Activated CD4-positive, alpha-beta memory T cell treated with anti-CD3 and anti-CD28 coated beads for 36 hours (primary cell): ENCODE data around the gene AAMDC. TPM values are rescaled to one million over a fixed set of nuclear protein-coding genes. Genes with fewer than 3 reads are reported as not detected.
"Not testable (repeated sequence)": the region's sequence is repeated elsewhere in the genome, so short reads cannot be mapped to it uniquely, and the experiment has no call there.

ENCODE experiments used
- CTCF ChIA-PET: fragments of 350-600 bp; sonication (Branson Sonifier 250); formaldehyde crosslinking; loops from one replicate; lab custom pipeline; 2021; ENCODE audit warnings: antibody characterized with exemption, inconsistent platforms; lab: Charles Lee
- POLR2A ChIA-PET: fragments of 350-600 bp; sonication (Branson Sonifier 250); formaldehyde crosslinking; loops from one replicate; lab custom pipeline; 2021; ENCODE audit warnings: antibody characterized with exemption; lab: Charles Lee
- DNase-seq: peaks from one replicate; pipeline ENCODE4 v3.0.0-alpha.2; 2020
- H3K27ac Mint-ChIP-seq: one replicate; pipeline ENCODE4 v1.8.0; 2021; ENCODE audit warnings: mixed read lengths
- H3K27me3 Mint-ChIP-seq: one replicate; pipeline ENCODE4 v1.8.0; 2021; ENCODE audit warnings: mixed read lengths
- H3K36me3 Mint-ChIP-seq: one replicate; pipeline ENCODE4 v1.8.0; 2021; ENCODE audit warnings: mixed read lengths
- H3K4me1 Mint-ChIP-seq: one replicate; pipeline ENCODE4 v1.8.0; 2021; ENCODE audit warnings: low read depth, mixed read lengths
- H3K4me3 Mint-ChIP-seq: one replicate; pipeline ENCODE4 v1.8.0; 2021; ENCODE audit warnings: mild to moderate bottlenecking, mixed read lengths
- H3K9me3 Mint-ChIP-seq: one replicate; pipeline ENCODE4 v1.8.0; 2021; ENCODE audit warnings: mixed read lengths
- intact Hi-C: fragments of 100-400 bp; cut with micrococcal nuclease; formaldehyde crosslinking; loops from one replicate; pipeline ENCODE4 v1.15.1; 2023
- total RNA-seq, 2 experiments: library from RNA; stranded (reverse); gene quantifications; one replicate each; pipeline ENCODE4 v1.2.3, GENCODE V29; 2021

The AAMDC gene
- total RNA-seq, 2 experiments from 2014 or later = 9.5 to 10.0 TPM

- intact Hi-C loops = loop anchor here (5.0 kb wide), 2 partner anchors 365 to 595 kb away; partner anchors contain the start of genes GAB2, KCTD21 and USP35
- DNase-seq, POLR2A ChIA-PET, H3K9me3 Mint-ChIP-seq, H3K4me3 Mint-ChIP-seq, H3K27ac Mint-ChIP-seq, H3K27me3 Mint-ChIP-seq: not testable (repeated sequence)
- CTCF ChIA-PET = interaction anchor here (0.9 kb wide), 1 partner anchor 173 kb away, joined by 3 read pairs; the partner anchor contains the start of gene INTS4
- Mint-ChIP-seq H3K4me1 (peaks cover 22% of the 10 kb centered on the region), H3K36me3 (peaks cover 11% of the 10 kb centered on the region)
Measured at GRCh38 chr11:77822126-77822525, 1.2 kb downstream of the AAMDC start.

- ChIA-PET CTCF (interaction anchor here (1.1 kb wide), 1 partner anchor 171 kb away, joined by 5 read pairs; the partner anchor contains the start of gene INTS4), POLR2A (no interaction called here)
- no peaks in the 10 kb centered on the region for H3K9me3 Mint-ChIP-seq
- intact Hi-C loops = loop anchor here (5.0 kb wide), 2 partner anchors 364 to 594 kb away; partner anchors contain the start of genes GAB2, KCTD21 and USP35
- no peaks in the 10 kb centered on the region for H3K27me3 Mint-ChIP-seq
- DNase-seq = no peak
- no peak overlapping the region for H3K27ac Mint-ChIP-seq
- peaks cover 8% of the 10 kb centered on the region for H3K36me3 Mint-ChIP-seq
- H3K4me1 Mint-ChIP-seq = peaks cover 10% of the 10 kb centered on the region
- no peak overlapping the region for H3K4me3 Mint-ChIP-seq
Measured at GRCh38 chr11:77823775-77824174, 2.8 kb downstream of the AAMDC start.

- intact Hi-C loops = no loop called here
- POLR2A ChIA-PET = no interaction called here
- no peaks in the 10 kb centered on the region for H3K9me3 Mint-ChIP-seq
- H3K4me1 Mint-ChIP-seq = no peaks in the 10 kb centered on the region
- H3K27ac Mint-ChIP-seq = no peak overlapping the region
- no peak overlapping the region for H3K4me3 Mint-ChIP-seq
- no peaks in the 10 kb centered on the region for H3K27me3 Mint-ChIP-seq
- H3K36me3 Mint-ChIP-seq = no peaks in the 10 kb centered on the region
- CTCF ChIA-PET = no interaction called here
- no peak for DNase-seq
Measured at GRCh38 chr11:77828926-77829325, 8.0 kb downstream of the AAMDC start.

GRCh38 chr11:77833302-77833701, 12.4 kb downstream of the AAMDC start:
- H3K9me3 Mint-ChIP-seq = no peaks in the 10 kb centered on the region
- ChIA-PET CTCF (interaction anchor here (0.6 kb wide), 1 partner anchor 195 kb away, joined by 3 read pairs; no protein-coding TSS in a partner anchor), POLR2A (interaction anchor here (0.7 kb wide), 1 partner anchor 271 kb away, joined by 3 read pairs; no protein-coding TSS in a partner anchor)
- no peaks in the 10 kb centered on the region for H3K4me1 Mint-ChIP-seq
- no peak overlapping the region for H3K4me3 Mint-ChIP-seq
- no peak overlapping the region for H3K27ac Mint-ChIP-seq
- DNase-seq = no peak
- intact Hi-C loops = no loop called here
- H3K27me3 Mint-ChIP-seq = no peaks in the 10 kb centered on the region
- no peaks in the 10 kb centered on the region for H3K36me3 Mint-ChIP-seq

GRCh38 chr11:77842441-77843121, 21.6 kb downstream of the AAMDC start:
- H3K9me3 Mint-ChIP-seq = peaks cover 13% of the 10 kb centered on the region
- ChIA-PET POLR2A (no interaction called here), CTCF (no interaction called here)
- DNase-seq = no peak
- no peak overlapping the region for H3K27ac Mint-ChIP-seq
- peaks cover 37% of the 10 kb centered on the region for H3K36me3 Mint-ChIP-seq
- intact Hi-C loops = no loop called here
- no peaks in the 10 kb centered on the region for H3K27me3 Mint-ChIP-seq
- no peaks in the 10 kb centered on the region for H3K4me1 Mint-ChIP-seq
- H3K4me3 Mint-ChIP-seq = no peak overlapping the region

GRCh38 chr11:77843700-77844099, 22.8 kb downstream of the AAMDC start:
- H3K27me3 Mint-ChIP-seq, H3K27ac Mint-ChIP-seq, H3K4me1 Mint-ChIP-seq, CTCF ChIA-PET, POLR2A ChIA-PET, H3K4me3 Mint-ChIP-seq, DNase-seq, intact Hi-C loops: not testable (repeated sequence)
- H3K9me3 Mint-ChIP-seq = peaks cover 13% of the 10 kb centered on the region
- peaks cover 37% of the 10 kb centered on the region for H3K36me3 Mint-ChIP-seq

- peaks cover 47% of the 10 kb centered on the region for H3K36me3 Mint-ChIP-seq
- POLR2A ChIA-PET = no interaction called here
- peaks cover 20% of the 10 kb centered on the region for H3K9me3 Mint-ChIP-seq
- intact Hi-C loops = no loop called here
- no peaks in the 10 kb centered on the region for H3K4me1 Mint-ChIP-seq
- no peak overlapping the region for H3K4me3 Mint-ChIP-seq
- CTCF ChIA-PET = no interaction called here
- no peaks in the 10 kb centered on the region for H3K27me3 Mint-ChIP-seq
- no peak for DNase-seq
- H3K27ac Mint-ChIP-seq = no peak overlapping the region
Measured at GRCh38 chr11:77851503-77851902, 30.6 kb downstream of the AAMDC start.

GRCh38 chr11:77854838-77855237, 33.9 kb downstream of the AAMDC start:
- ChIA-PET POLR2A (no interaction called here), CTCF (no interaction called here)
- Mint-ChIP-seq H3K27ac (no peak overlapping the region), H3K4me1 (no peaks in the 10 kb centered on the region), H3K36me3 (peaks cover 41% of the 10 kb centered on the region), H3K9me3 (peaks cover 20% of the 10 kb centered on the region), H3K27me3 (no peaks in the 10 kb centered on the region), H3K4me3 (no peak overlapping the region)
- intact Hi-C loops = no loop called here
- no peak for DNase-seq

GRCh38 chr11:77857906-77858457, 37.0 kb downstream of the AAMDC start:
- intact Hi-C loops, H3K27ac Mint-ChIP-seq, CTCF ChIA-PET, POLR2A ChIA-PET, H3K4me1 Mint-ChIP-seq, H3K27me3 Mint-ChIP-seq, DNase-seq, H3K4me3 Mint-ChIP-seq: not testable (repeated sequence)
- Mint-ChIP-seq H3K36me3 (peaks cover 35% of the 10 kb centered on the region), H3K9me3 (peaks cover 20% of the 10 kb centered on the region)

GRCh38 chr11:77861444-77861843, 40.5 kb downstream of the AAMDC start:
- peaks cover 12% of the 10 kb centered on the region for H3K36me3 Mint-ChIP-seq
- intact Hi-C loops = not testable (repeated sequence)

GRCh38 chr11:77865805-77866204, 44.9 kb downstream of the AAMDC start:
- no peak overlapping the region for H3K27ac Mint-ChIP-seq
- peaks cover 9% of the 10 kb centered on the region for H3K36me3 Mint-ChIP-seq
- no peak overlapping the region for H3K4me3 Mint-ChIP-seq
- ChIA-PET CTCF (no interaction called here), POLR2A (no interaction called here)
- no peaks in the 10 kb centered on the region for H3K4me1 Mint-ChIP-seq
- no peak for DNase-seq
- H3K27me3 Mint-ChIP-seq = no peaks in the 10 kb centered on the region
- intact Hi-C loops = no loop called here
- H3K9me3 Mint-ChIP-seq = no peaks in the 10 kb centered on the region

More at GRCh38 chr11:77861444-77861843, 40.5 kb downstream of the AAMDC start:
- POLR2A ChIA-PET, H3K4me3 Mint-ChIP-seq, CTCF ChIA-PET, H3K27me3 Mint-ChIP-seq, H3K9me3 Mint-ChIP-seq, DNase-seq, H3K4me1 Mint-ChIP-seq, H3K27ac Mint-ChIP-seq: not testable (repeated sequence)

- no peaks in the 10 kb centered on the region for H3K4me1 Mint-ChIP-seq
- intact Hi-C loops = no loop called here
- no peak overlapping the region for H3K4me3 Mint-ChIP-seq
- no peak overlapping the region for H3K27ac Mint-ChIP-seq
- H3K36me3 Mint-ChIP-seq = peaks cover 10% of the 10 kb centered on the region
- H3K9me3 Mint-ChIP-seq = no peaks in the 10 kb centered on the region
- DNase-seq = no peak
- ChIA-PET CTCF (no interaction called here), POLR2A (no interaction called here)
- H3K27me3 Mint-ChIP-seq = no peaks in the 10 kb centered on the region
Measured at GRCh38 chr11:77866336-77866735, 45.4 kb downstream of the AAMDC start.
